Gastroesophageal sphincter (tissue), 4 donors: ENCODE data around the gene BAZ2B. TPM values are rescaled to one million over a fixed set of nuclear protein-coding genes. Genes with fewer than 3 reads are reported as not detected.

Experiments used
- ATAC-seq: fragments of 150-250 bp; one replicate; pipeline ENCODE4 v1.9.1; 2016; ENCODE audit warnings: mild to moderate bottlenecking, moderate library complexity
- H3K27ac ChIP-seq, 4 donors: fragments of 200-600 bp; sonication (generic) in 3 of 4; 1 replicate in 3 of 4; 2 replicates in 1 of 4; pipeline ENCODE4 v1.5.1; 2016 to 2019
- H3K27me3 ChIP-seq: fragments of 200-600 bp; sonication (generic); one replicate; pipeline ENCODE4 v1.5.1; 2019
- H3K36me3 ChIP-seq, 2 donors: fragments of 200-600 bp; sonication (generic); one replicate each; pipeline ENCODE4 v1.5.1; 2019; ENCODE audit warnings: control low read depth in 1 of 2
- H3K4me1 ChIP-seq, 3 donors: fragments of 200-600 bp; sonication (generic); 1 replicate in 2 of 3; 2 replicates in 1 of 3; pipeline ENCODE4 v1.5.1; 2016 to 2019; ENCODE audit warnings: control low read depth in 2 of 3
- H3K4me3 ChIP-seq, 2 donors: fragments of 200-600 bp; sonication (generic); one replicate each; pipeline ENCODE4 v1.5.1; 2019; ENCODE audit warnings: mild to moderate bottlenecking in 1 of 2, moderate library complexity in 1 of 2
- H3K9me3 ChIP-seq, 3 donors: fragments of 200-600 bp; sonication (generic); one replicate each; pipeline ENCODE4 v1.5.1; 2017 to 2019; ENCODE audit warnings: control low read depth in 2 of 3
- CTCF ChIP-seq, 4 experiments: fragments of 200-600 bp in 2 of 4; fragments of 450-650 bp in 2 of 4; sonication (generic) in 1 of 4; IDR thresholded peaks; one replicate each; pipeline ENCODE4 v1.5.1; 2017 to 2019; ENCODE audit warnings: antibody characterized with exemption in 4 of 4, mild to moderate bottlenecking in 2 of 4, moderate library complexity in 2 of 4
- EP300 ChIP-seq: sonication (generic); formaldehyde crosslinking; IDR thresholded peaks from one replicate; pipeline ENCODE4 v1.6.1; 2017; ENCODE audit warnings: antibody characterized with exemption, mild to moderate bottlenecking
- POLR2A ChIP-seq, 2 donors: fragments of 450-650 bp; IDR thresholded peaks; one replicate each; pipeline ENCODE4 v1.6.1; 2017; ENCODE audit warnings: antibody characterized with exemption in 2 of 2, mild to moderate bottlenecking in 2 of 2, moderate library complexity in 1 of 2
- POLR2AphosphoS5 ChIP-seq: sonication (generic); formaldehyde crosslinking; IDR thresholded peaks from one replicate; pipeline ENCODE4 v1.6.1; 2017; ENCODE audit warnings: antibody characterized with exemption
- WGBS, 2 donors: methylation state at CpG; one replicate each; pipeline ENCODE4 v1.1.5; 2018; ENCODE audit warnings: low coverage in 1 of 2; 5-methylcytosine and 5-hydroxymethylcytosine counted together
- total RNA-seq, 4 donors: library from RNA; depleted of rRNA; stranded (reverse); fragments of >200 nt; gene quantifications; one replicate each; pipeline ENCODE4 v1.1.0, GENCODE V29; 2016

Gene BAZ2B
- total RNA-seq, 4 donors from 2014 or later, result 77.9 to 198 (median 113) TPM

- H3K4me3 ChIP-seq, result no peak overlapping the region
- no peaks in the 10 kb centered on the region for H3K27me3 ChIP-seq
- TF ChIP-seq POLR2AphosphoS5, result no peak
- no peak for TF ChIP-seq POLR2A (IDR thresholded peaks at IDR 0.05)
- TF ChIP-seq EP300, result no peak
- no peak for TF ChIP-seq CTCF (IDR thresholded peaks at IDR 0.05)
- no peak overlapping the region for H3K27ac ChIP-seq
- H3K4me1 ChIP-seq, result peaks cover 0 to 8% (median 0%) of the 10 kb centered on the region in 3 donors
- WGBS, 2 donors, result 82 to 88% methylated on average over 2 of the region's 2 CpGs
- ATAC-seq, result no peak
- no peaks in the 10 kb centered on the region for H3K9me3 ChIP-seq
- no peaks in the 10 kb centered on the region for H3K36me3 ChIP-seq
These were observed 6.6 kb upstream of the BAZ2B start for GRCh38 chr2:159622966-159623365.

- no peak for ATAC-seq
- no peaks in the 10 kb centered on the region for H3K9me3 ChIP-seq
These were observed 4.4 kb upstream of the BAZ2B start for GRCh38 chr2:159620796-159621195.

GRCh38 chr2:159617646-159618045, 1.3 kb upstream of the BAZ2B start:
- no peak overlapping the region for H3K27ac ChIP-seq
- H3K4me1 ChIP-seq, result peaks cover 1 to 26% (median 5%) of the 10 kb centered on the region in 3 donors
- H3K4me3 ChIP-seq, result peak overlapping the region in 1 of 2 donors; percentile 75

More at GRCh38 chr2:159620796-159621195, 4.4 kb upstream of the BAZ2B start:
- TF ChIP-seq EP300, result no peak
- Histone ChIP-seq H3K4me1 (peaks cover 0 to 20% (median 5%) of the 10 kb centered on the region in 3 donors), H3K4me3 (no peak overlapping the region), H3K27me3 (no peaks in the 10 kb centered on the region), H3K27ac (no peak overlapping the region), H3K36me3 (no peaks in the 10 kb centered on the region)
- 88 to 100% methylated on average over 2 of the region's 2 CpGs for WGBS, 2 donors

GRCh38 chr2:159617100-159617499, 752 bp upstream of the BAZ2B start:
- ATAC-seq, result no peak
- no peaks in the 10 kb centered on the region for H3K27me3 ChIP-seq
- peaks cover 3 to 32% (median 7%) of the 10 kb centered on the region in 3 donors for H3K4me1 ChIP-seq
- 27 to 51% methylated on average over 4 of the region's 4 CpGs for WGBS, 2 donors
- no peaks in the 10 kb centered on the region for H3K9me3 ChIP-seq
- peak overlapping the region; percentile 75 to 92 for H3K4me3 ChIP-seq
- TF ChIP-seq POLR2AphosphoS5, result no peak
- TF ChIP-seq EP300, result no peak
- no peak for TF ChIP-seq CTCF (IDR thresholded peaks at IDR 0.05)
- no peak for TF ChIP-seq POLR2A (IDR thresholded peaks at IDR 0.05)
- H3K27ac ChIP-seq, result peak overlapping the region in 3 of 4 donors; percentile 97 to 100 (median 98)
- no peaks in the 10 kb centered on the region for H3K36me3 ChIP-seq

More at GRCh38 chr2:159617646-159618045, 1.3 kb upstream of the BAZ2B start:
- 0 to 22% methylated on average over 2 of the region's 2 CpGs for WGBS, 2 donors
- Histone ChIP-seq H3K36me3 (no peaks in the 10 kb centered on the region), H3K27me3 (no peaks in the 10 kb centered on the region), H3K9me3 (no peaks in the 10 kb centered on the region)
- ATAC-seq, result no peak
- TF ChIP-seq POLR2A (IDR thresholded peaks at IDR 0.05), result no peak
- no peak for TF ChIP-seq POLR2AphosphoS5
- no peak for TF ChIP-seq CTCF (IDR thresholded peaks at IDR 0.05)
- no peak for TF ChIP-seq EP300

GRCh38 chr2:159615367-159616285, 722 bp downstream of the BAZ2B start:
- Histone ChIP-seq H3K27ac (peak overlapping the region; percentile 91 to 100 (median 98)), H3K9me3 (no peaks in the 10 kb centered on the region), H3K27me3 (no peaks in the 10 kb centered on the region), H3K4me1 (peaks cover 3 to 47% (median 14%) of the 10 kb centered on the region in 3 donors), H3K4me3 (peak overlapping the region; percentile 75 to 92), H3K36me3 (no peaks in the 10 kb centered on the region)
- ATAC-seq, result peak; percentile 97
- WGBS, 2 donors, result 0% methylated on average over 2 to 45 of the region's 66 CpGs
- peak; percentile 42 to 69 for TF ChIP-seq POLR2A (IDR thresholded peaks at IDR 0.05)
- no peak for TF ChIP-seq EP300
- peak; percentile 75 for TF ChIP-seq POLR2AphosphoS5
